Endothelial cell of umbilical vein (primary cell): ENCODE measurements around the gene TUBGCP3. TPM values are rescaled to one million over a fixed set of nuclear protein-coding genes. Genes with fewer than 3 reads are reported as not detected.

Source experiments
- BruUV-seq: library from RNA; stranded (reverse); fragments of 400-500 nt; replicated peaks from 2 replicates; lab custom pipeline; 2021; lab: Mats Ljungman, UMichigan
- CTCF ChIA-PET: fragments of 300-600, 350-600 bp; sonication (Branson Sonifier 250); formaldehyde crosslinking; loops from one replicate; lab custom pipeline; 2021; ENCODE audit warnings: antibody characterized with exemption, inconsistent platforms; lab: Charles Lee
- POLR2A ChIA-PET: fragments of 300-600, 350-600 bp; sonication (Branson Sonifier 250); formaldehyde crosslinking; loops from one replicate; lab custom pipeline; 2021; ENCODE audit warnings: antibody characterized with exemption, inconsistent platforms; lab: Charles Lee
- DNase-seq: peaks from one replicate; pipeline ENCODE4 v3.0.0-alpha.2; 2011; ENCODE audit warnings: low read depth, low spot score
- FAIRE-seq: peaks from 2 replicates; lab custom pipeline; 2011; peaks lifted over from hg19 to GRCh38; lab: Jason Lieb, UNC
- H2AFZ ChIP-seq: 2 replicates; pipeline ENCODE4 v1.6.0; 2012; ENCODE audit warnings: low read depth, low read length, control low read depth, inconsistent platforms
- H3K27ac ChIP-seq: 2 replicates; pipeline ENCODE4 v1.5.1; 2011; ENCODE audit warnings: low read depth, mild to moderate bottlenecking, control low read depth, low read length, moderate library complexity; ENCODE audit not compliant: insufficient read depth
- H3K27me3 ChIP-seq, 2 experiments: 2 replicates each; pipeline versions ENCODE4 v1.6.0 to v1.6.1; 2011; ENCODE audit warnings: low read length in 2 of 2, mixed read lengths in 1 of 2; ENCODE audit not compliant: control insufficient read depth in 2 of 2, insufficient read depth in 2 of 2
- H3K36me3 ChIP-seq, 2 experiments: 2 replicates in 1 of 2; 3 replicates in 1 of 2; pipeline ENCODE4 v1.5.1; 2011; ENCODE audit warnings: low read length in 2 of 2, mild to moderate bottlenecking in 1 of 2, moderate library complexity in 1 of 2; ENCODE audit not compliant: control insufficient read depth in 2 of 2, insufficient read depth in 2 of 2; ENCODE audit errors: extremely low read depth in 1 of 2
- H3K4me1 ChIP-seq: 3 replicates; pipeline ENCODE4 v1.5.1; 2011; ENCODE audit warnings: mild to moderate bottlenecking, low read length; ENCODE audit not compliant: control insufficient read depth, insufficient read depth; ENCODE audit errors: extremely low read depth
- H3K4me2 ChIP-seq: 2 replicates; pipeline ENCODE4 v1.6.1; 2011; ENCODE audit warnings: low read length, control low read depth, mixed read lengths; ENCODE audit not compliant: insufficient read depth
- H3K4me3 ChIP-seq, 3 experiments: fragments of 200-600 bp in 1 of 3; sonication (generic), shearing (Covaris generic) in 1 of 3; replicated peaks in 1 of 3; 2 replicates each; pipeline ENCODE4 v1.5.1; 2011 to 2016; ENCODE audit warnings: control low read depth in 3 of 3, low read length in 3 of 3, mild to moderate bottlenecking in 2 of 3, inconsistent platforms in 1 of 3, low read depth in 1 of 3, moderate library complexity in 1 of 3; ENCODE audit not compliant: insufficient read depth in 1 of 3
- H3K79me2 ChIP-seq: 2 replicates; pipeline ENCODE4 v1.6.0; 2012; ENCODE audit warnings: low read length, inconsistent platforms; ENCODE audit not compliant: control insufficient read depth, insufficient read depth
- H3K9ac ChIP-seq: replicated peaks from 2 replicates; pipeline ENCODE3; 2011; ENCODE audit warnings: low read length, control low read depth; ENCODE audit not compliant: insufficient read depth; ENCODE audit errors: extremely low read depth
- H3K9me1 ChIP-seq: replicated peaks from 3 replicates; pipeline ENCODE4 v1.6.0; 2011; ENCODE audit warnings: mild to moderate bottlenecking, low read length; ENCODE audit not compliant: control insufficient read depth, insufficient read depth; ENCODE audit errors: extremely low read depth
- H3K9me3 ChIP-seq: replicated peaks from 2 replicates; pipeline ENCODE4 v1.5.1; 2012; ENCODE audit warnings: low read length, inconsistent platforms; ENCODE audit not compliant: control insufficient read depth, insufficient read depth
- H4K20me1 ChIP-seq: replicated peaks from 2 replicates; pipeline ENCODE3; 2011; ENCODE audit warnings: mild to moderate bottlenecking, low read length; ENCODE audit not compliant: control insufficient read depth, insufficient read depth; ENCODE audit errors: extremely low read depth
- CTCF ChIP-seq, 2 donors: IDR thresholded peaks; 1 replicate in 1 of 2; 2 replicates in 1 of 2; pipeline ENCODE4 v1.5.1; 2011; ENCODE audit warnings: low read length in 2 of 2, mild to moderate bottlenecking in 2 of 2, moderate library complexity in 2 of 2, control low read depth in 1 of 2, inconsistent platforms in 1 of 2, low read depth in 1 of 2; ENCODE audit not compliant: insufficient read depth in 1 of 2; ENCODE audit errors: extremely low read depth in 1 of 2
- EZH2 ChIP-seq: IDR thresholded peaks from 2 replicates; pipeline ENCODE4 v1.6.1; 2012; ENCODE audit warnings: borderline replicate concordance, low read depth, mild to moderate bottlenecking, moderate library complexity, low read length, inconsistent platforms; ENCODE audit not compliant: severe bottlenecking
- FOS ChIP-seq: IDR thresholded peaks from 2 replicates; pipeline ENCODE4 v1.6.1; 2011; ENCODE audit warnings: mild to moderate bottlenecking, low read length, moderate library complexity, borderline replicate concordance; ENCODE audit not compliant: insufficient read depth
- GATA2 ChIP-seq: IDR thresholded peaks from 2 replicates; pipeline ENCODE4 v1.7.0; 2011; ENCODE audit warnings: low read depth, mild to moderate bottlenecking, moderate library complexity, mixed read lengths, low read length; ENCODE audit not compliant: insufficient read length, insufficient read depth
- JUN ChIP-seq: IDR thresholded peaks from 2 replicates; pipeline ENCODE4 v1.6.1; 2011; ENCODE audit warnings: borderline replicate concordance, low read depth; ENCODE audit not compliant: insufficient read length, insufficient read depth
- MAX ChIP-seq: IDR thresholded peaks from 2 replicates; pipeline ENCODE4 v1.6.1; 2011; ENCODE audit not compliant: insufficient read depth, insufficient read length
- MYC ChIP-seq: IDR thresholded peaks from one replicate; pipeline ENCODE4 v1.6.1; 2011; ENCODE audit warnings: mild to moderate bottlenecking, low read depth, low read length
- POLR2A ChIP-seq: IDR thresholded peaks from 2 replicates; pipeline ENCODE4 v1.6.1; 2012; ENCODE audit warnings: low read depth, mild to moderate bottlenecking, control low read depth, low read length
- POLR2AphosphoS5 ChIP-seq: IDR thresholded peaks from 2 replicates; pipeline ENCODE4 v1.6.1; 2012; ENCODE audit warnings: low read depth, mild to moderate bottlenecking, control low read depth, low read length, moderate library complexity; ENCODE audit not compliant: insufficient read depth
- dilution Hi-C: fragments of 300-500 bp; cut with MboI; formaldehyde crosslinking; loops from one replicate; pipeline ENCODE4 v1.15.0; 2019; ENCODE audit warnings: low sequenced_read_pairs; ENCODE audit not compliant: extremely low pct_ligation_motif_present
- intact Hi-C: fragments of 100-400 bp; cut with micrococcal nuclease; formaldehyde crosslinking; loops from one replicate; pipeline ENCODE4 v1.10.0; 2022
- polyA plus RNA-seq, 4 experiments: library from polyadenylated mRNA; depleted of rRNA in 3 of 4; stranded (reverse) in 3 of 4; unstranded in 1 of 4; fragments of >200 nt; gene quantifications; 2 replicates each; pipeline versions ENCODE4 v1.2.1 to v1.2.3, GENCODE V29; 2011 to 2012; ENCODE audit warnings: missing spikeins in 1 of 4
- total RNA-seq: library from RNA; stranded (reverse); gene quantifications from 2 replicates; pipeline ENCODE4 v1.2.3, GENCODE V29; 2021

TUBGCP3 gene
- total and polyA plus RNA-seq, 2 donors (not counting 3 experiments of a cell fraction or from before 2014, with no cell fraction given): 36.4 to 47.7 TPM

- BruUV-seq: no TSS peak
- ChIA-PET CTCF (no interaction called here), POLR2A (no interaction called here)
- Histone ChIP-seq H2AFZ (no peak overlapping the region), H3K36me3 (peaks cover 2 to 7% of the 10 kb centered on the region in 2 experiments), H3K79me2 (no peaks in the 10 kb centered on the region), H4K20me1 (no peaks in the 10 kb centered on the region), H3K9ac (no peak overlapping the region), H3K9me1 (no peaks in the 10 kb centered on the region), H3K27me3 (no peaks in the 10 kb centered on the region), H3K4me1 (no peaks in the 10 kb centered on the region), H3K4me3 (no peak overlapping the region), H3K4me2 (no peak overlapping the region), H3K9me3 (no peaks in the 10 kb centered on the region), H3K27ac (no peak overlapping the region)
- TF ChIP-seq FOS: no peak
- no peak for TF ChIP-seq POLR2A
- no peak for TF ChIP-seq JUN
- no peak for TF ChIP-seq GATA2
- no peak for TF ChIP-seq EZH2
- TF ChIP-seq MYC: no peak
- TF ChIP-seq CTCF (IDR thresholded peaks at IDR 0.05; ENCODE audit: extremely low read depth in 1 of 2, insufficient read depth in 1 of 2, low read depth in 1 of 2, low read length in 2 of 2): no peak
- TF ChIP-seq MAX: no peak
- TF ChIP-seq POLR2AphosphoS5: no peak
- FAIRE-seq (no peak), DNase-seq (no peak)
- intact Hi-C loops: no loop called here
- dilution Hi-C loops: no loop called here
Measured at GRCh38 chr13:112487127-112487517, 100.8 kb downstream of the TUBGCP3 start.
